GM19455 (cell line): ENCODE data around the gene MRM2.

Experiments
- ATAC-seq: cut with Tn5 transposase; IDR thresholded peaks from one replicate; pipeline ENCODE4 v1.9.1; 2021; ENCODE audit not compliant: unreplicated experiment

Gene MRM2

DNA sequence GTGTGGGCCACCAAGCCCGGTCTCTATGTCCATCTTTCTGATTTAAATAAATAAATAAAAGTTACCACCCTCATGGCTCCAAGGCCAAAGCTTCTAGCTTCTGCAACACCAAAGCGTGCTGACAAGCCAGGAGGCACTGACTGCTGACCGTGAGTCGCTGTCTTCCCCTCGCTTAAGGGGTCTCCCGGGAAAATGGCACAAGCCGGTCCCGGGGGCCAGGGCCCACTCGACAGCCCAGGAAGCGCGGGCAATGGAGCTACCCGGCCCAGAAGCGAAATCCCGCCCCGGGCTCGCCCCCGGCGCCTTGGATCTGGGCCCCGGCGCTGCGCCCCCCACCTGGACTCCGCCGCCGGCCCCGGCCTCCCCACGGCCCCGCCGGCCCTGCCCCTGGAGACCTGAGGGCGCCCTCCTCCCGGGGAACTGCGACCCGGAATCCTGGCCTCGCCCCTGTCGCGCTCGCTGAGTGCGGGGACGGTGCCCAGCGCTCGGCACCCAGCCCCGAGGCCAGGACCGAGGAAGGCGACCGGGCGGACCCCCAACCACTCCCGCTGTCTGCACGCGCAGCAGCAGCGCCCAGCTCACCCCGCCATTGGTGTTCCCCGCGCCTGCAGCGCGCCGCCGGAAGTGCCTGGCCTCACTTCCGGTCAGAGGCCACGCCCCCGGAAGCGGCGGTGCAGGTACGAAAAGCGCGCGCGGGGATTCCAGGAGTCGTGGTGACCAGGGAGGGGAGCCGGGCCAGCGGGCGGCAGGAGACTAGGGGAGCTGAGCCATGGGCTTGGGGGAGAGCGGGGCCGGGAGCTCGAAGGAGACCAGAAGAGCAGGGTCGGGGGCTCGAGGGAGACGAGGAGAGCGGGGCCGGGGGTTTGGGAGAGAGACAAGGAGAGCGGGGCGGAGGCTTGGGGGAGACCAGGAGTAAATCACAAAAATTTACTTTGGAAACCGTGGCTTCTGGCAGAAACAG is at the start of gene MRM2, which contains the start of gene NUDT1:
MRM2 (minus strand) TSS at position 626 of the 961 bp plus-strand sequence; CDS start at position 590, 36 bp downstream.
NUDT1 (plus strand) TSS at position 647 of the 961 bp plus-strand sequence. CDS start 2,349 bp downstream, outside the sequence.
- peak; percentile 62 for ATAC-seq

DNA sequence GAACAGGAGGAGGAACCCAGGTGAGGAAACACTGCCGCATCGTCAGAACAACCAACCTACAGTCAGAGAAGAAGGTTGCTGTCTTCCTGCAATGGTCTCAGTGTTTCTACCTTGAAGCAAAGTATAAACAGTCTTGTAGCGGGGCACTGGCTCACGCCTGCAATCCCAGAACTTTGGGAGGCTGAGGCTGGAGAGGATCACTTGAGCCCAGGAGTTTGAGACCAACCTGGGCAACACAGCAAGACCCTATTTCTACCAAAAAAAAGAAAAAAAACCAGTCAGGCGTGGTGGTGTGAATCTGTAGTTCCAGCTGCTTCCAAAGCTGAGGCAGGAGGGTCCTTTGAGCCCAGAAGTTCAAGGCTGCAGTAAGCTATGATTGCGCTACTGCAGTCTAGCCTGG is 48.9 kb upstream of the MRM2 start:
- no peak for ATAC-seq

DNA sequence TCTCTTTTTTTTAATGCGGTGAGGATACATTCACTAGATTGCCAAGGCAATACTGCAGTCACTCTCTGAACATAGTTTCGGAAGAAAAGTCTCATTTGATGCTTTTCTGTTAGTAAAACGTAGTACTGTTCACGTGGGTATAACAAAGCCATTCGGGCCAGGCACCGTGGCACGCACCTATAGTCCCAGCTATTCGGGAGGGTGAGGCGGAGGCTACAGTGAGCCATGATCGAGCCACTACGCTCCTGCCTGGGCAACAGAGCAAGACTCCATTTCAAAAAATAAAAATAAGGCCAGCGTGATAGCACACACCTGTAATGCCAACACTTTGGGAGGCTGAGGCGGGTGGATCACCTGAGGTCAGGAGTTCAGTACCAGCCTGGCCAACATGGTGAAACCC is 47.6 kb upstream of the MRM2 start:
- no peak for ATAC-seq

DNA sequence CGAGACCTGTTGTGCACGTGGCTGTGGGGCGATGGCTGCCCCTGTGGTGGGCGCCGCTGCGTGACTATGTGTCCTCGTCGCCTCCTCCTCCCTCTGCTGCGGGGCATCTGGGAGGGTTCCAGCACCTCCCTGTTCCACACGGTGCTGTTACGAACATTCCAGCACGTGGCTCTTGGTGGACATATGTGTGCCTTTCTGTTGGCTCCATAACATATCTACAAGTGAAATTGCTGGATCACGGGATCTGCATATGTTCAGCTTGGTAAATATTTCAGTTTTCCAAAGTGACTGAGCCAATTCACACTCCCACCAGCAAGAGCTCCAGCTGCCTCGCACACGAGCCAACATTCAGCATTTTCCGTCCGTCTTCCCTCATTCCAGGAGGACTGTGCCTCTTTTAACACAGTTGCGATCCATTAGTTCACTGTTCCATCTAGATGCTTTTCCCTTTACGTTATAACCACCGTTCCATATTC is 47.1 kb upstream of the MRM2 start:
- ATAC-seq: no peak

DNA sequence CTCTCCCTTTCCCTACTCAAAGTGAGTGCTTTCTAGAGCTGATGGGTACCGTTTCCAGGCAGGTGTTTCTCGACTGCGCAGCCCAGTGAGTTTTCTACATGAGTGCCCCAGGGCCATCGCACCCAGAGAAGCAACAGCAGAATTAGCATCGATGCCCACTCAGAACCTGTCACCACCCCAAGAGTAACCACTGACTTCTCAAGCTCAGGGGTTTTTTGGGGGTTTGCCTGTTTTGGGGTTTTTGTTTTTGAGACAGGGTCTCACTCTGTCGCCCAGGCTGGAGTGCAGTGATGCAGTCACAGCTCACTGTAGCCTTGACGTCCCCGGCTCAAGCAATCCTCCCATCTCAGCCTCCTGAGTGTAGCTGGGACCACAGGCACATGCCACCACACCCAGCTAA is 46.5 kb upstream of the MRM2 start:
- no peak for ATAC-seq

DNA sequence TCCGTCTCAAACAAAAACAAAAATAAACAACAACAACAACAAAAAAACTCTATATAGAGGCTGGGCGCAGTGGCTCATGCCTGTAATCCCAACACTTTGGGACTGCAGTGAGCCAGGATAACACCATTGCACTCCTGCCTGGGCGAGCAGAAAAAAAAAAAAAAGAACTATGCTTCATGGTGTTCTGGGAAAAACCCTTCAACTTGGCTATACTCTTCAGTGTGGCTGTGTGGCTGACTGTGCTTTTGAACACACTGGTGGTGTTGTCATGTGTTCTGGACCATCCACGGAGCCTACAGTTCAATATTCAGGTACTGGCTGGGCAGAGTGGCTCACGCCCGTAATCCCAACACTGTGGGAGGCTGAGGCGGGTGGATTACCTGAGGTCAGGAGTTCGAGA is 45.7 kb upstream of the MRM2 start:
- ATAC-seq: no peak

DNA sequence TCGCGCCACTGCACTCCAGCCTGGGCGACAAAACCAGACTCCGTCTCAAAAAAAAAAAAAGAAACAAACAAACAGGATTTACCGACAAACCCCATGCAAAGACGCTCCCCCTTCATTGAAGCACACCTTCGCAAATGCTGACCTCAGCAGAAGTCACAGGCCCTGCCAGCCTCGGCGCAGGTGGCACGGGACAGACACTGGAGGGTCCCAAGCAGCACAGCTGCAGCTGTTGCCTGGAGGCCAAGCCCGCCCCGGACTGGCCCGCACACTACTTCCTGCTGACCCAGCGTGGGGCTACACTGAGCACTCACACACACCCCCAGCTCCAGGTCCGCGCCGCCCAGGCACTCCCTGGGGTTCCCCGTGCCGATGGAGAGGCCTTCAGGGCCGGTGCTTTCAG is 41.1 kb upstream of the MRM2 start:
- ATAC-seq: no peak

DNA sequence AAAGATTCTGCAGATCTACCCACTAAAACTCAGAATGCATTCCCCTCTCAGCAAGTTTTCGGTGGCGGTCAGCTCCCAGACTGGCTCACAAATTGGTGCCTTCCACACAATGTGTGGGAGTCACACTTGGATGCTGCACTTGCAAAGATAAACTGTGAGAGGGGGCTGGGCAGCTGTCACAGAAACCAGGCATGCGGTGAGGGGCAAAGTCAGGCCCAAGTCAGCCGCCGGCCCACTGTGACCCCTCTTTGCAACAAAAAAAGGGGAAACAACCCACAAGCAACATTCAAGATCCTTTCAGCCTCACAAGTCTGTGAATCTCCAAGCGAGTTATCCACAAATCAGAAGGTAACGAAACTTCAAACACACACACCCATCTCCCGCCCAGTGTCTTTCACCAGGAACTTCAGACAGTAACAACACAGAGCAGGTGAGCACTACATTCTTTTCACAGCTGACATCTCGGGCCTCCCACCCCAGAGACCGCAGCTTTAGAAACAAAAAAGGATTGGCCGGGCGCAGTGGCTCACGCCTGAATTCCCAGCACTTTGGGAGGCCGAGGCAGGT is 40.3 kb upstream of the MRM2 start:
- ATAC-seq: no peak

DNA sequence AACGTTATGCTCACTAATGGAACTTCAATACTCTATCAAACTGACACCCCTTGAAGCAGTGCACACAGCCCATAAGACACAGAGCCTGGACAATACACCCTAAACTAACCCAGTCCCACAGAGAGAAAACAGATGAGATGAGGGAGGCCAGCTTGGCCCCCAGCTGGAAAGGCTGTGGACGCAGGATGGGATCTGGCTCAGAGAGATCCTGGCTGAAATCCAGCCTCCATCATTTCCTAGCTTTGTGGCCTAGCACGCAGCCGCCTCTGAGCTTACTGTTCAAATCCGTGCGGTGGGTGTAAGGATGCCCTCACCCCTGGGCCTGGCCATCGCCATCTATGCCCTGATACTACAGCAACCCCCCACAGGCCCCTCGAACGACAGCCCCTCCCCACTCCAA is 39.5 kb upstream of the MRM2 start:
- ATAC-seq: no peak

DNA sequence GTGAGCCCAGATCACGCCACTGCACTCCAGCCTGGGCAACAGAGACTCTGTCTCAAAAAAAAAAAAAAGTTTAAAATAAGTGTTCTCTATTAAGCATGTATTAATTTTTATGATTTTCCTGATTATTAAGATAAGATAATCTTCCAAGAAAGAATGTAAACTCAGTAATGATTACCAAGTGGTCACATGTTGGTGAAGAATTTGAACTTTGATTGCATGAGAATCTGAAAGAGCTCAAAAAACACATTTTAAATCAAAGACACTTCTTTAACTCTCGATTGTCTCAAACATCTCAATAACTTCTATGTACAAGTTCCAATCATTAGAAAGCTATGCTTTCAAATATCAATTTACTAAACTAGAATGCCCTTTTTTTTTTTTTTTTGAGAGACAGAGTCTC is 38.4 kb upstream of the MRM2 start:
- ATAC-seq: no peak

DNA sequence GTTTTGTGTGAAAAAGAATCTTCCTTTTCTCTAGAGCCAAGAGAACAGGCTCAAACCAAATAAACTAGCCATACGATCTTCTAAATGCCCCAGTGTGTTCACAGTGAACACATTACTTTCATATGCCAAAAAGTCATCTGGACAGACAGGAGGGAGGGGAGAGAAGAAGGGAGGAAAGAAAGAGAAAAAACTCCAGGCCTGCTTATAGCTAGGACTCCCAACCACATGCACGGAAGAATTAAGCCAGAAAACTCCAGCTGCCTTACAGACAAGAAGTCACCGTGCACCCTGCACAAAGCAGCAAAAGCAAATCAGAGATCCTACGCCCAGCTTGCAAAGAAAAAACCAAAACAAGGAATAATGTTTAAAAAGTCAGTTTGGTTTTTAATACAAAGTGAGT is 37.9 kb upstream of the MRM2 start:
- ATAC-seq: no peak

DNA sequence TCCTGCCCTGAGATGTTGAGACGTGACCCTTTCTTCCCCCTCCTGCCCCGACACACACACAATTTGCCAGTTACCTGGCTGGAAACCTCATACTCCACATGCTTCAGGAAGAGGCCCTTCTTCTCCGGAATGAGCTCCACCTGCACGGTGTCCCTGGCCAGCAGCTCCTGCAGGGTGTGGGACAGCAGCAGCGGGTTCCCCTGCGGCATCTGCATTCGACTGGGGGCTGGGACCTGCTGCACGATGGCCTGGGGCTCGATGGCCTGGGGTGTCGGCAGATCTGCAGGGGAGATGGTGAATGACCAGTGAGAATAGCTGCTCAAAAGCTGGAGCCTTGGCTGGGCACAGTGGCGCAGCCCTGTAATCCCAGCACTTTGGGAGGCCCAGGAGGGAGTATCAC is 36.0 kb upstream of the MRM2 start:
- no peak for ATAC-seq

DNA sequence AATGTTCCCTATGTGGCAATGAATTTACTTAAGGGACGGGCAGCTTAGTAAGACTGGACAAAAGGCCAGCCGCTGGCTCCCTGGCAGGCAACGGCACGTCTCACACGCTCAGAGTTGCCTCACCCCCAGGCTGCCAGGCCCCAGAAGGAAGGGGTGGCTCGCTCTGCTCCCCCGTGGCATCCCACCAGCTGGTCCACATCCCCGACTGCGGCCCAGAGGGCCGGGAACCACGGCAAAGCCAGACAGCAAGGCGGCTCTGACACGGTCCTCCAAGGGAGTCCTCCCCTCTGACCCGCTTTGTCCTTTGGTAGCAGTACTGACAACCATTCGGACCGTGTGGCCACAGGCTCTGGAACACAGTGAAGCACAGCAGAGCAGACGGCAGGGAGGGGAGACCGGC is 34.1 kb upstream of the MRM2 start:
- no peak for ATAC-seq

DNA sequence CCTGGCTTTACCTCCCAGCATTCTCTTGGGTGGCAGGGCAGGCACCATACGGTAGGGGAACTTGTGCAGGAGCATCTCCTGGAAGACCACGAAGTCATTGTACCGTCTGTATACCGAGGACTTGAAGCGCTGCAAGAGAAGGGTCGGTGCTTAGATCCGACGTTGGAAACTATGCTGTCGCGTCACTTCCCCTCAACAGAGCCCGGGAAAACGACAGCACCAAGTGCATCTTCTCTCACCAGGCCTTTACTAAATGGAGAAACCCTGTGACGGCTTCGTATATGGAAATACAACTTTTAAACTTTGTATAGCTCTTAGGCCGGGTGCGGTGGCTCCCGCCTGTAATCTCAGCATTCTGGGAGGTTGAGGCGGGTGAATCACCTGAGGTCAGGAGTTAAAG is 33.1 kb upstream of the MRM2 start:
- no peak for ATAC-seq

DNA sequence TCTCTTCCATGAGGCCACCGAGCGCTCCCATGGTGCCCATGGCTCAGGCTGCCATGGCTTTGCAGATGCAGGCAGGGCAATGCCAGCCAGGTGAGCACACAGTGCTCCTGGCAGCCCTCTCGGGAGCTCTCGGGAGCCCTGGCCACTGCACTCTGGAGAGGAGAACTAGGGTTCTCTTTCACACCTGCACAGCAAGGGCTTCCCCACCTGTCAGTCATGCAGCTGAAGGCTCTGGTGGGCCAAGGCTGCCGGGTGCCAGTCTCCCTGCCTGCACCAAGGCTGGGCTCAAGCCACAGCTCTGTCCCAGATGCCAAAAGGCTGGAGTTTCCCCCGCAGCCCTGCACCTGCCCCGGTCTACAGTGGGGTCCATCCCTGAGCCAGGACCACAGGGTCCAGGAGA is 32.7 kb upstream of the MRM2 start:
- ATAC-seq: no peak

DNA sequence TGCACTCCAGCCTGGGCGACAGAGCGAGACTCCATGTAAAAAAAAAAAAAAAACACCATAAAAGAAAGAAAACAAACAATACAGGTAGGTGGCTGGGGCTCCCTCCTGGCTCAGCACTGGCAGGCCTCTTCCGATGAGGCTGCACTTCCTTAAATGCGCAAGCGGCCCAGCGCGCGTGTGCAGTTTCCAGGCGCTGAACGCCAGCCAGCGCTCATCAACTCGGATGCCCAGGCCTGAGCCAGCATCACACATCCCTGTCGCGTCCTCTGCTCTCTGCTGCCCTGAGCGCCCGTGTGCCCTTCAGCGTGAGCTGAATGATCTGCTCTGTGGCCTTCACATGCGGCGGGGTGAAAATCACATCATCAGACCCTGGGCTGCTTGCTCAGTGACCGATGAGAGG is 31.9 kb upstream of the MRM2 start:
- no peak for ATAC-seq

DNA sequence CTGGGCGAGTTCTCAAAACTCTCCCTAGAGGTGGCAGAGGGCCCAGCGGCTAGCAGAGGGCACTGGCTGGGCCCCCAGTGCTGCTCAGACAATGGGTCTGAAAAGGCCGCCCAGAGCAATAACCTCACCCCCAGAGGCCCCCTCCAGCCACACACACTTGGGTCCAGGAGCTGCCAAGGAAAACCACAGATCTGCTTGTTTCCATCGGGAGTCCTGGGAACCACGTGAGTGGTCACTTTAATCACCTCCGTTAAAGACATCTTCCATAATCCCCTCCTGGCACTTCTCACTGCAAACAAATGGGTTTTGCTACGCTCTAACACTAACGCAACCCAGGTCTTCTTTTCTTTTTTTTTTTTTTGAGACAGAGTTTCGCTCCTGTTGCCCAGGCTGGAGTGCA is 30.0 kb upstream of the MRM2 start:
- ATAC-seq: no peak

DNA sequence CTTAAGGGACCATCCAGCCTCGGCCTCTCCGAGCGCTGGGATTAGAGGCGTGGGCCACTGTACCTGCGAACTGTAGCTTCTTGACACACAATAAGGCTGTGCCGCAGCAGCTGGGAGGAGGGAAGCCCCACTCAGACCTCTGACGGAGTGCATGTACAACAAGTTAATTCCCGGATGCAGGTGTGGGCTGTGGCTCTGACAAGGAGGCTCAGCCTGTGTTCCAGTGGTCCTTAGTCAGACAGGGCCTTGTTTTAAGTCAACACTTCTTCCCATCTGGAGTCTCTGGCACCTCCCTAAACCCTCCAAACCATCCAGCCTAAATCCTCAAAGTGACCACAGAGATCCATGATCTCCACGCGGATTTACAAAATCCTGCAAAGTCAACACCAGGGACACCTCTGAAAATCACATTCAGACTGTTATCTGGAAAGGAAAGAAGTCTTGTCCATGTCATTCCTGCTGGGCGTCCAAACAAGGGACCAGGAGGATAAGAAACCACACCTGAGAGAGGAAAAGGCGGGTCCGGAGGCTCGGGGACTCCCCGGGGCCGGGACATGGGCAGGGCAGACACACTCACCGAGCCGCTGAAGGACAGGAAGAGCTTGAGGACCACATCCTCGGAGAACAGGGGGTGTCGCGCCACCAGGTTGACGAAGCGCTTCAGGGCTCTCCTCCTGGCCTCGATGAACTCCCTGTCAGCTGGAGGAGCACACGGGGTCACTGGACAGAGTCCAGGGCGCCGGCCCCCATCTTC is 29.4 kb upstream of the MRM2 start:
- no peak for ATAC-seq

DNA sequence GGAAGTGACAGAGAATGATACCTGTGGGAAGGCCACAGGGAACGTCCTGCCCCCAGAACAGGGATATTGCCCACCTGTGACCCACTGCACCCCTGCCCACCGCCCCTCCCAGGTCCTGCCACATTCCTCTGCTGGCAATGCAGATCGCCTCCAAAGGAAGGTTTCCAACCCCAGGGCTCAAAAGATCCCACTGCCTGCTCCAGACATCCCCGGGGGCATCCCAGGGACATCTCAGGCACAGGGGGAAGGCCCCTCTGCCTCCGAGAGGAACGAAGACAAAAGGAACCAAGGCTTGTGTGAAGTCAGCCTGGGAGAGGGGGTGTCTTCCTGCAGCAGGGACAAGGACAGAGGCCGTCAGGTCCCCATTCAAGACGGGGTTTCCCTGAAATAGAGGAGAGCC is 28.5 kb upstream of the MRM2 start:
- ATAC-seq: no peak

DNA sequence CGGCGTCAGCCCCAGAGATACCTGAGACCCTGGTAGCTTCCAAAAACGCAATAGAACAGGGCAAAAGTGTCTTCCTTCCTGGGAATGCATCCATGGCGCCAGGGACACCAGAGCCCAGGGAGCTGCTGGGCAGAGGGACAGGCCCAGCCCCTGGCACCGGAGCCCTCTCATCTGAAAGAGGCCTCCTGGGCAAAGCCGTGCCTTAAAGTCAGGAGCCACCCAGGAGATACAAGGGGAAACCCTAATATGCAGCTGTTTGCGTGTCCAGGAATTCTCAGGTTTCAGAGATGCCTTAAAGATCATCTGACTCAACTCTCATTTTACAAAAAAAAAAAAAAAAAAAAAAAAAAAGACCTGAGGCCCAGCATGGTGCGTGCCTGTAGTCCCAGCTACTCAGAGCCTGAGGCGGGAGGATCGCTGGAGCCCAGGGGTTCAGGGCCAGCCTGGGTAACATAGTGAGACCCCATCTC is 28.0 kb upstream of the MRM2 start:
- ATAC-seq: no peak
